Activated CD8-positive, alpha-beta T cell treated with anti-CD3 and anti-CD28 coated beads for 36 hours (primary cell): Measurements from ENCODE around the gene FXYD1. TPM values are rescaled to one million over a fixed set of nuclear protein-coding genes. Genes with fewer than 3 reads are reported as not detected.
A peak's percentile ranks its signal among the peaks of the same experiment; 100 is the strongest.

Experiments used
- ATAC-seq: fragments of 200-7000 bp; cut with Tn5 transposase; one replicate; pipeline ENCODE4 v1.10.0; 2021; ENCODE audit warnings: mild to moderate bottlenecking, moderate library complexity
- CTCF ChIA-PET: fragments of 350-600 bp; sonication (Branson Sonifier 250); formaldehyde crosslinking; loops from one replicate; lab custom pipeline; 2021; ENCODE audit warnings: antibody characterized with exemption; lab: Charles Lee
- POLR2A ChIA-PET: fragments of 350-600 bp; sonication (Branson Sonifier 250); formaldehyde crosslinking; loops from one replicate; lab custom pipeline; 2021; ENCODE audit warnings: antibody characterized with exemption; lab: Charles Lee
- DNase-seq: peaks from one replicate; pipeline ENCODE4 v3.0.0-alpha.2; 2020
- H3K27ac Mint-ChIP-seq: one replicate; pipeline ENCODE4 v1.8.0; 2021; ENCODE audit warnings: mild to moderate bottlenecking, mixed read lengths
- H3K27me3 Mint-ChIP-seq: one replicate; pipeline ENCODE4 v1.8.0; 2021; ENCODE audit warnings: mixed read lengths
- H3K36me3 Mint-ChIP-seq: one replicate; pipeline ENCODE4 v1.8.0; 2021; ENCODE audit warnings: low read depth, mixed read lengths
- H3K4me1 Mint-ChIP-seq: one replicate; pipeline ENCODE4 v1.8.0; 2021; ENCODE audit warnings: low read depth, mixed read lengths
- H3K4me3 Mint-ChIP-seq: one replicate; pipeline ENCODE4 v1.8.0; 2021; ENCODE audit warnings: mild to moderate bottlenecking, moderate library complexity, mixed read lengths
- H3K9me3 Mint-ChIP-seq: one replicate; pipeline ENCODE4 v1.8.0; 2021; ENCODE audit warnings: mixed read lengths
- CTCF ChIP-seq: fragments of 200-600 bp; IDR thresholded peaks from one replicate; pipeline ENCODE4 v1.8.0; 2022; ENCODE audit warnings: antibody characterized with exemption, mild to moderate bottlenecking
- intact Hi-C: fragments of 100-400 bp; cut with micrococcal nuclease; formaldehyde crosslinking; loops from one replicate; pipeline ENCODE4 v1.10.0; 2022
- total RNA-seq, 2 experiments: library from RNA; stranded (reverse); gene quantifications; one replicate each; pipeline ENCODE4 v1.2.3, GENCODE V29; 2021

FXYD1 gene
- total RNA-seq, 2 experiments from 2014 or later: 1.9 TPM; not detected in 1

GRCh38 chr19:35136977-35137702 lies 1.5 kb upstream of the FXYD1 start:
- POLR2A ChIA-PET: interaction anchor here (0.7 to 1.0 kb wide), 2 partner anchors 9 to 69 kb away, joined by 3 read pairs; no protein-coding TSS in a partner anchor
- Mint-ChIP-seq H3K27me3 (peaks cover 3% of the 10 kb centered on the region), H3K9me3 (no peaks in the 10 kb centered on the region), H3K27ac (no peak overlapping the region), H3K36me3 (no peaks in the 10 kb centered on the region), H3K4me1 (peaks cover 17% of the 10 kb centered on the region), H3K4me3 (no peak overlapping the region)
- ATAC-seq (no peak), DNase-seq (no peak)
- no peak for TF ChIP-seq CTCF
- intact Hi-C loops: no loop called here
- CTCF ChIA-PET: interaction anchor here (0.7 to 3.7 kb wide), 11 partner anchors 12 to 93 kb away, joined by 3 to 42 read pairs (median 3); partner anchors contain the start of gene FXYD5

- Mint-ChIP-seq H3K36me3 (no peaks in the 10 kb centered on the region), H3K27ac (no peak overlapping the region), H3K4me3 (no peak overlapping the region), H3K9me3 (no peaks in the 10 kb centered on the region), H3K4me1 (peaks cover 36% of the 10 kb centered on the region), H3K27me3 (peaks cover 7% of the 10 kb centered on the region)
- TF ChIP-seq CTCF: no peak
- ChIA-PET POLR2A (no interaction called here), CTCF (interaction anchor here (1.0 to 3.9 kb wide), 9 partner anchors 14 to 301 kb away, joined by 3 to 57 read pairs (median 7); partner anchors contain the start of gene FXYD5)
- ATAC-seq (no peak), DNase-seq (no peak)
- intact Hi-C loops: loop anchor here (5.0 to 10.0 kb wide), 2 partner anchors 72 to 124 kb away; partner anchors contain the start of gene USF2
Measured at GRCh38 chr19:35140207-35140961, 1.8 kb downstream of the FXYD1 start.

GRCh38 chr19:35140962-35141836 lies 2.6 kb downstream of the FXYD1 start:
- H3K4me3 Mint-ChIP-seq: peak overlapping the region; percentile 74
- H3K9me3 Mint-ChIP-seq: no peaks in the 10 kb centered on the region
- intact Hi-C loops: loop anchor here (5.0 to 10.0 kb wide), 2 partner anchors 71 to 124 kb away; partner anchors contain the start of gene USF2
- DNase-seq (peak; percentile 98), ATAC-seq (peak; percentile 96)
- H3K4me1 Mint-ChIP-seq: peaks cover 32% of the 10 kb centered on the region
- H3K27ac Mint-ChIP-seq: peak overlapping the region; percentile 26
- POLR2A ChIA-PET: interaction anchor here (0.6 to 1.9 kb wide), 9 partner anchors 13 to 154 kb away, joined by 3 to 10 read pairs (median 4); partner anchors contain the start of genes FXYD5 and USF2
- peaks cover 7% of the 10 kb centered on the region for H3K27me3 Mint-ChIP-seq
- CTCF ChIA-PET: interaction anchor here (0.6 to 3.9 kb wide), 34 partner anchors 13 to 354 kb away, joined by 3 to 57 read pairs (median 4); partner anchors contain the start of gene FXYD5
- H3K36me3 Mint-ChIP-seq: no peaks in the 10 kb centered on the region
- TF ChIP-seq CTCF: peak; percentile 39

- ATAC-seq: peak; percentile 9
- H3K4me1 Mint-ChIP-seq: peaks cover 36% of the 10 kb centered on the region
Measured at GRCh38 chr19:35141837-35142605, 3.4 kb downstream of the FXYD1 start.

More at GRCh38 chr19:35141837-35142605, 3.4 kb downstream of the FXYD1 start:
- Mint-ChIP-seq H3K4me3 (peak overlapping the region; percentile 74), H3K27me3 (peaks cover 7% of the 10 kb centered on the region), H3K27ac (no peak overlapping the region), H3K9me3 (no peaks in the 10 kb centered on the region), H3K36me3 (no peaks in the 10 kb centered on the region)
- intact Hi-C loops: loop anchor here (5.0 to 10.0 kb wide), 2 partner anchors 70 to 123 kb away; partner anchors contain the start of gene USF2
- CTCF ChIA-PET: interaction anchor here (0.8 to 3.9 kb wide), 34 partner anchors 12 to 353 kb away, joined by 3 to 57 read pairs (median 4); partner anchors contain the start of gene FXYD5
- peak; percentile 20 for DNase-seq
- POLR2A ChIA-PET: interaction anchor here (0.6 to 1.9 kb wide), 11 partner anchors 13 to 153 kb away, joined by 3 to 10 read pairs (median 3); partner anchors contain the start of genes FXYD5 and USF2
- TF ChIP-seq CTCF: no peak
